Endothelial cell of umbilical vein (primary cell): ENCODE data around the gene CRY2.

Experiments
- CTCF ChIP-seq, 2 donors: IDR thresholded peaks; 1 replicate in 1 of 2; 2 replicates in 1 of 2; pipeline ENCODE4 v1.5.1; 2011; ENCODE audit warnings: low read length in 2 of 2, mild to moderate bottlenecking in 2 of 2, moderate library complexity in 2 of 2, control low read depth in 1 of 2, inconsistent platforms in 1 of 2, low read depth in 1 of 2; ENCODE audit not compliant: insufficient read depth in 1 of 2; ENCODE audit errors: extremely low read depth in 1 of 2
- EZH2 ChIP-seq: IDR thresholded peaks from 2 replicates; pipeline ENCODE4 v1.6.1; 2012; ENCODE audit warnings: borderline replicate concordance, low read depth, mild to moderate bottlenecking, moderate library complexity, low read length, inconsistent platforms; ENCODE audit not compliant: severe bottlenecking

- TF ChIP-seq CTCF (IDR thresholded peaks at IDR 0.05; ENCODE audit: extremely low read depth in 1 of 2, insufficient read depth in 1 of 2, low read depth in 1 of 2, low read length in 2 of 2) (no peak), EZH2 (no peak)
These were observed 36.2 kb upstream of the CRY2 start for GRCh38 chr11:45811109-45811435.
